GM18517 (cell line): ENCODE data around the gene NFIX.

Experiments
- ATAC-seq: cut with Tn5 transposase; IDR thresholded peaks from one replicate; pipeline ENCODE4 v1.9.1; 2021; ENCODE audit warnings: mild to moderate bottlenecking, moderate library complexity; ENCODE audit not compliant: unreplicated experiment

Gene NFIX

GRCh38 chr19:13118424-13119193, 123.3 kb downstream of the NFIX start:
- no peak for ATAC-seq

DNA sequence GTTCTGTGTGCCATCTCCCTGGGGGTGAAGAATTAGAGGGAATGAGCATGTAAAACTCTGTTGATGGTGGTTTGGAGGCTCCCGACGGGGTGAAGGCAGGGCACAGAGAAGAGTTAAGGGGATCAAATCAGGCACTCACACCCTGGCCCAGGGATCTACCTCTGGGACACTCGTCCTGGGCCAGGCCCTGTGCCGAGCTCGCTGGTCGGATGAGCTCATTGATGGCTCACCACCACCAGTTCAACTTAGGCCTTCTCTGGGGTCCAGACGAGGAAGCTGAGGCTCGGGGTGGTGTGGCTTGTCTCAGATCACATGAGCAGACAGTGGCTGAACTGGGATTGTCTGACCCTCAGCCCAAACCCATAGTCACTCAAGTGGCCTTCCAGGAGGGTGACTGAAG, 124.4 kb downstream of the NFIX start:
- ATAC-seq, result no peak

- ATAC-seq, result no peak
Measured at GRCh38 chr19:13120031-13120430, 124.8 kb downstream of the NFIX start.

GRCh38 chr19:13120817-13121216, 125.5 kb downstream of the NFIX start:
- no peak for ATAC-seq

DNA sequence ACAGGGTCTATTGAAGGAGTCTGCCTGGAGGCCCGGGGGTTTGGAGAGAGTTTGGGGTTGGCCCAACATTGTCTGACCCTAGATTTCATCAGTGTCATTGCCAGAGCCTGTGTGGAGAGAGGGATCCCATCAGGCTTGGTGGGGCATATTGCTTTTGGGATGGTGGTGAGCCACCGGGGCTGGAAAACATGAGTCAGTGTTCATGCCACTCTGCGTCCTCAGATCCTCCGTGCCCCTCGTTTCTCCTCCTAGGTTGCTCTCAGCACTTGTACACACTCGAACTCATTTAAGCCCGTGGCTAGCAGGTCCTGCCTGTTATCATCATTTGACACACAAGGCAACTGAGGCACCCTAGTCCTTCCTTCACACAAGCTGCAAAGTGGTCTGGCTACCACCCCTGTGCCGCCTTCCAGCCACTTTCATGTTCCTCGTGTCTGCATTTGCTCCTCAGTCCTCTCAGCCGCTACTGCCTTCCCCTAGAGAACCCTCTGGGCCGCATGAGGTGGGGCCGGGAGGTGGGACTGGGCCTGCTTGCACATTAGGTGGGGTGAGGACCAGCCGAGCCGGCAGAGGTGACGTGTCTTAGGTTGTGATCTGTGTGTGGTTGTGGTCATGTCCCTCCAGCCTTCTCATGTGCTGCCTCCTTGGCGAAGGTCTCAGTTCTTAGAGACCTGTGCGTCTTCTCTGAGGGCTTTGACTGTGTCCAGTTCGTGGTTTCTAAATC, 126.4 kb downstream of the NFIX start:
- ATAC-seq, result no peak

DNA sequence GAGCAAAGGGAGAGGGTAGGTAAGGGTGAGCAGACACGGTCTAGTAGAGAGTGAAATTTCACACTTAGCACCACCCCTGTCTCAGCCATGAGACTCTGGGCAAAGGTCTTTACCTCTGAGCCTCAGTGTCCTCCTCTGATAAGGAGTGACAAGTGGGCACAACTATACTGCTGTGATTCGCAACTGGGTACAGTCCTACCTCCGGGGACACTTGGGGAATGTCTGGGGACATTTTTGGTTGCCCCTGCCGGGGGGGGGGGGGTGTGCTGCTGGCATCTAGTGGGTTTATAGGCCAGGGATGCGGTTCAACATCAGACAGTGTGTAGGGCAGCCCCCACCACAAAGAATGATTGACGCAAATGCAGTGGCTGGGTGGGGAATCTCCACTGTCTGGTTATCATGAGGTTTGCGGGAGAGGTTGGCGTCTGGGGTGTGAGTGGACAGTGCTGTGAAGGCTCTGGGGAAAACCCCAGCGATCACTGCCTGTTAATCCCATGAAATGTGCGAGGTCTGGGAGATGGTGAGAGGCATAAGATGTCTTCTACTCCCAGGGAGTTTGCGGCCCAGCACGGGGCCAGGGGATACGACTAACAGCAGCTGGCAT, 127.1 kb downstream of the NFIX start:
- no peak for ATAC-seq

- ATAC-seq, result no peak
Measured at GRCh38 chr19:13122980-13123957, 128.0 kb downstream of the NFIX start.

GRCh38 chr19:13127051-13127450, 131.8 kb downstream of the NFIX start:
- ATAC-seq, result no peak

- no peak for ATAC-seq
Measured at GRCh38 chr19:13127811-13128575, 132.7 kb downstream of the NFIX start.

DNA sequence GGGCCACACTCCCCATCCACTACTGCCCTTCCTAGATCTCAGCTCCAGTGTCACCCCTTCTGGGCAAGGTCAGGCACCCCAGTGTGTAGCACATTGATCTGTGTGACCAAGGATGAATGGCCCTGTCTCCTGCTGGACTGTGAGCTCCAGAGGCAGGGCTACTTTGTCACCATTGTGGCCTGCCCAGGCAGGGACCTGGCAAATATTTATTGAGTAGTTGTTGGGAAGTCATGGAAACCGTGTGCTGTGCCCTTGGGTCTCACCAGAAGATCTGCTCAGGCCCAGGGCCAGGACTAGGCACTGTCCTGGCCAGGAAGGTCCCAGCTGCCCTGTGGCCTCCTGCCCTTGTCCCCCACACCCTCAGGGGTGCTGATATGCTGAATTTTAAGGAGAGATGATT, 133.3 kb downstream of the NFIX start:
- no peak for ATAC-seq

DNA sequence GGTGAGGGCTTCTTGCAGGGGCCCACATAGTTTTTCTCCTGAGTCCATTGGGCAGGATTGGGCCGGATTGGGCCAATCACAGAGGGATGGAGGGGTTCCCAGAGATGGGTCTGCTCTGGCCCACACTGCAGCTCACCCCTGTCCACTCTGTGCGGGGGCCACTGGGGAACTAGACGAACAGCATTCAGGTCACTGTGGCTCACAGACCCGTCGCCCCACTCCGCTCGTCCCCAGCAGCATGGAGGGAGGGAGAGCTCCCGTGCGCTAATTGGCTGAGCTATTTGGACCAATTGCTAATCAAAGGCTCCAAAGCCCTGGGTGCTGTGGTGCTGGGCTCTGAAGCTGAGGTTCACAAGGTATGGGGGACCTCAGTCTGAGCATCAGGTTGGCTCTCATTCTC, 134.1 kb downstream of the NFIX start:
- ATAC-seq, result no peak

- ATAC-seq, result no peak
Measured at GRCh38 chr19:13130886-13131490, 135.7 kb downstream of the NFIX start.

- ATAC-seq, result no peak
Measured at GRCh38 chr19:13132471-13133180, 137.4 kb downstream of the NFIX start.

DNA sequence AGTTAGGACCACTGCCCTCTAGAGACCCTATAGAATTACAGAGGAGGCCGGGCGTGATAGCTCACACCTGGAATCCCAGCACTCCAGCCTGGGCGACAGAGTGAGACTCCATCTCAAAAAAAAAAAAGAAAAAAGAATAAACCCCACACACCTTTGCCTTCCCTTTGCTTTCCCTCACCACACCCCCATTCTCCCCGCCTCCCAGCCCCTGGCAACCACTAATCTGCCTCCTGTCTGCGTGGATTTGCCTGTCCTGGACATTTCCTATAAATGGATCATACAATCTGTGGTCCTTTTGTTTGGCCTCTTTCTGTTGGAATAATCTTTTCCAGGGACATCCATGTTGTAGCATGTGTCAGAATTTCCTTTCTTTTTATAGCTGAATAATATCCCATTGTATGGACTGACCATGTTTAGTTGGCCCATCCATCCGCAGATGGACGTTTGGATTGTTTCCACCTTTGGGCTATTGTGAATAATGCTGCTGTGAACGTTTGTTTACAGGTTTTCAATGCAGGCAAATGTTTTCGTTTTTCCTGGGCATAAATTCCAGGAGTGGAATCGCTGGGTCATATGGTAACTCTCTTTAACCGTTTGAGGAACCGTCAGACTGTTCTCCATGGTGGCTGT, 138.1 kb downstream of the NFIX start:
- no peak for ATAC-seq

GRCh38 chr19:13134626-13135025, 139.4 kb downstream of the NFIX start:
- ATAC-seq, result no peak

DNA sequence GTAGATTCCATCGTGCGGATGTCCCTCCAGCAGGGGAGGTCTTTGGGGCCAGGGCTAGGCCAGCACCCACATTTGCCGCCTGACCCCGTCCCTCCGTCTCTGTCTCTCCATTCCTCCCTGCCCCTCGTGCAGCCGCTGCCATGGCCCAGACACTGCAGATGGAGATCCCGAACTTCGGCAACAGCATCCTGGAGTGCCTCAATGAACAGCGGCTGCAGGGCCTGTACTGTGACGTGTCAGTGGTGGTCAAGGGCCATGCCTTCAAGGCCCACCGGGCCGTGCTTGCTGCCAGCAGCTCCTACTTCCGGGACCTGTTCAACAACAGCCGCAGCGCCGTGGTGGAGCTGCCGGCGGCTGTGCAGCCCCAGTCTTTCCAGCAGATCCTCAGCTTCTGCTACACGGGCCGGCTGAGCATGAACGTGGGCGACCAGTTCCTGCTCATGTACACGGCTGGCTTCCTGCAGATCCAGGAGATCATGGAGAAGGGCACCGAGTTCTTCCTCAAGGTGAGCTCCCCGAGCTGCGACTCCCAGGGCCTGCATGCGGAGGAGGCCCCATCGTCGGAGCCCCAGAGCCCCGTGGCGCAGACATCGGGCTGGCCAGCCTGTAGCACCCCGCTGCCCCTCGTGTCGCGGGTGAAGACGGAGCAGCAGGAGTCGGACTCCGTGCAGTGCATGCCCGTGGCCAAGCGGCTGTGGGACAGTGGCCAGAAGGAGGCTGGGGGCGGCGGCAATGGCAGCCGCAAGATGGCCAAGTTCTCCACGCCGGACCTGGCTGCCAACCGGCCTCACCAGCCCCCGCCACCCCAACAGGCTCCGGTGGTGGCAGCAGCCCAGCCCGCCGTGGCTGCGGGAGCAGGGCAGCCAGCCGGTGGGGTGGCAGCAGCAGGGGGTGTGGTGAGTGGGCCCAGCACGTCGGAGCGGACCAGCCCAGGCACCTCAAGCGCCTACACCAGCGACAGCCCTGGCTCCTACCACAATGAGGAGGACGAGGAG, 140.1 kb downstream of the NFIX start:
- ATAC-seq, result no peak

DNA sequence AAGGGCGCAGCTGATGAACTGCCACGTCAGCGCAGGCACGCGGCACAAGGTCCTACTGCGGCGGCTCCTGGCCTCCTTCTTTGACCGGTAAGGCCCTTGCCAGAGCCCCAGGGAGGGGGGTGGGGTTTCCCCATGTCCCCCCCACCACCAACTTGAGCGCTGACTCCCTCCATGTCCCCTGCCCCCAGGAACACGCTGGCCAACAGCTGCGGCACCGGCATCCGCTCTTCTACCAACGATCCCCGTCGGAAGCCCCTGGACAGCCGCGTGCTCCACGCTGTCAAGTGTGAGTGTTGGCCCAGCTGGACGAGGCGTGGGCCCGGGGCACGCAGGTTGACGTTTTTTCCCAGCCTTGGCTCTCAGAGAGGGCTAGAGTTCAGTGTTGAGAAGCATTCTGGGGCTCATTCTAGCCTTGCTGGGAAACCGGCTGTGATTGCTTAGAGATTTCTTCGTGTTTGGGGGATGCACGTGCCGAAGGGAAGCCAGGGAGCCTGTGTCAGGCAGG, 142.1 kb downstream of the NFIX start:
- no peak for ATAC-seq
